ENCODE results near the gene UBE2H. TPM values are rescaled to one million over a fixed set of nuclear protein-coding genes. Genes with fewer than 3 reads are reported as not detected.

UBE2H gene
- total RNA-seq, 1 experiment from 2014 or later, result 75.1 TPM

DNA sequence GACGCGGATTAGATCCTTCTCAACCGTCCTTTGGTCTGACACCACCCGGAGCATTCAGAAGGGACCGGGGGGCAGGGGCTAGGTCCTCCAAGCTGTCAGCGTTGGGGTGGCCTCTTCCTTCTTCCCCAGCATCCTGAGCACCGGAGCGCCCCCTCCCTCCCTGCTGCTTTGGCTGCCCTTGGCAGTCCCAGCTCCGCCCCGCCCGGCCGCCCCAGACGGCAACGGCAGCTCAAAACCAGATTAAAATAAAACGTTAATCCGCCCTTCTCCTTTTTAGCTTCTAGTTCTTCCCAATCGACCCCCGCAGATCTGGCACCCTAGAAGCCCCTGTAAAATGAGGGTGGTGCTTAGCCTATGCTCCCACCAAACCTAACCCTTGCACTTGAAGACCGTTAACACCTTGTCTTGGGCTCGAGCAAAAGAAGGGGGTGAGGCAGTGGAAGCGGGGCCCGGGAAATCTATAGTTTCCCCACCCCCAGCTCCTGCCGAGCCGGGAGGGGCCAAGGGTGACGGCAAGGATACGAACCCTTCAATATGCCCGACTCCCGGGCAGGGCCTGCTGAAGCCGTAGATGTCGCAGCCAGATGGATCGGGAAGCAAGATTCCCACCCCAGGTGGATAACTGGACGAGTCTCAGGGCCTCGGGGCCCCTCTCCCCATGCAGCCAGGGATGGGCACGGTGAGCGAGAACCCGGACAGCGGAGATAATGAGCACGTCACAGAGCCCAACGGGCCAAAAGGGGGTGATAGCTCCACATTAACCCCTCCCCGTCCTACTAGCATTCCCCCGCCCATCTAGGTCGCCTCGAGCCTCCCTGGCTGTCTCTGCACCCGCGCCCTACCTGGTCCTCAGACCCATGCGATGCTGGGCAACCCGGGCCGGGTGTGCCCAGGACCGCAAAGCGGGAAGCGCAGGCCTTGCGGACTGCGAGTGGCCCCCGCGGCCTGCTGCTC lies 171.5 kb downstream of the UBE2H start:
- H3K4me1 ChIP-seq (ENCODE audit: insufficient read depth, low read length), result peaks cover 6% of the 10 kb centered on the region; the same call in 1 of the 2 replicates
- H3K23ac ChIP-seq (ENCODE audit: insufficient read length, low read depth, low read length), result no peak overlapping the region
- no peak overlapping the region for H3K14ac ChIP-seq (ENCODE audit: insufficient read depth, low read length)
- peak overlapping the region; percentile 36 for H3K4me2 ChIP-seq (ENCODE audit: insufficient read depth, insufficient read length, low read length)
- no peak overlapping the region for H4K8ac ChIP-seq (replicated peaks; ENCODE audit: insufficient read length, low read depth, low read length)
- H3K79me1 ChIP-seq (ENCODE audit: insufficient read depth, low read depth, low read length, poor library complexity, severe bottlenecking), result no peaks in the 10 kb centered on the region
- Mint-ChIP-seq H3K4me1 (peaks cover 47 to 56% of the 10 kb centered on the region in 2 experiments), H3K4me3 (peak overlapping the region; percentile 67 to 83), H3K9me3 (peaks cover 0 to 6% of the 10 kb centered on the region in 2 experiments; a peak in 1 of 5 replicates), H3K27me3 (ENCODE audit: low read depth) (peaks cover 78% of the 10 kb centered on the region), H3K27ac (no peak overlapping the region; a peak in 1 of 7 replicates), H3K36me3 (ENCODE audit: insufficient read depth in 1 of 3, low read depth in 3 of 3) (peaks cover 0 to 3% (median 0%) of the 10 kb centered on the region in 3 experiments; a peak in 2 of 7 replicates)
- H4K20me1 ChIP-seq (ENCODE audit: control insufficient read depth, insufficient read depth, insufficient read length), result peaks cover 4% of the 10 kb centered on the region
- H2BK20ac ChIP-seq (ENCODE audit: low read depth, low read length, poor library complexity, severe bottlenecking), result no peak overlapping the region
- peaks cover 66% of the 10 kb centered on the region for H3K27me3 ChIP-seq (ENCODE audit: insufficient read depth, low read length)
- H3K23me2 ChIP-seq (ENCODE audit: insufficient read length, low read depth, low read length, poor library complexity, severe bottlenecking), result peaks cover 42% of the 10 kb centered on the region
- no peak overlapping the region for H2BK120ac ChIP-seq (ENCODE audit: low read depth, low read length, poor library complexity, severe bottlenecking)
- no peak overlapping the region for H4K91ac ChIP-seq (ENCODE audit: insufficient read length, low read depth, low read length)
- H3K18ac ChIP-seq (ENCODE audit: insufficient read length, low read depth, low read length), result no peak overlapping the region
- WGBS (ENCODE audit: extremely low coverage, insufficient read length, low lambda C conversion rate), result no CpG with 5 or more reads among the region's 55 CpGs
- no peak overlapping the region for H2BK5ac ChIP-seq (ENCODE audit: insufficient read length, low read length)
- H2AFZ ChIP-seq (ENCODE audit: low read length), result no peak overlapping the region
- no peak for DNase-seq
- H3K27ac ChIP-seq (ENCODE audit: insufficient read length, low read depth, low read length), result no peak overlapping the region
- no peak overlapping the region for H3K9ac ChIP-seq (ENCODE audit: extremely low read depth, insufficient read length, low read length)
- H2AK5ac ChIP-seq (ENCODE audit: insufficient read length, low read length), result no peak overlapping the region
- H3K79me2 ChIP-seq (ENCODE audit: insufficient read depth, low read length), result no peaks in the 10 kb centered on the region
- H3K9me3 ChIP-seq (ENCODE audit: control insufficient read depth, low read depth, low read length), result no peaks in the 10 kb centered on the region
- no peak overlapping the region for H2BK12ac ChIP-seq (ENCODE audit: insufficient read length, low read depth, low read length)
- TF ChIP-seq CTCF (conservative IDR thresholded peaks at IDR 0.05), result no peak
- no peak overlapping the region for H3T11ph ChIP-seq (ENCODE audit: low read length)
- H2BK15ac ChIP-seq (ENCODE audit: low read depth, low read length), result no peak overlapping the region
- no peak overlapping the region for H3K56ac ChIP-seq (ENCODE audit: insufficient read length, low read depth, low read length)
- H4K5ac ChIP-seq (ENCODE audit: insufficient read length, low read depth, low read length), result no peak overlapping the region
- no peak overlapping the region for H3K4ac ChIP-seq (ENCODE audit: low read depth, low read length)

Other genes starting within 250 kb of the UBE2H start
- gene ZC3HC1, start 98.4 kb upstream of the UBE2H start, total RNA-seq (2021), result 30.1 and 30.8 TPM in 2 replicates
- 16.7 and 17.3 TPM in 2 replicates for gene KLHDC10, start 117.6 kb upstream of the UBE2H start, total RNA-seq (2021)